A549 (cell line): Measurements from ENCODE around the gene PPP6C. TPM values are rescaled to one million over a fixed set of nuclear protein-coding genes. Genes with fewer than 3 reads are reported as not detected.

Experiments
- ATAC-seq, 2 experiments: fragments of 200-7000 bp in 1 of 2; fragments of >200 bp in 1 of 2; cut with Nextera tagmentation in 1 of 2; cut with Tn5 transposase in 1 of 2; 3 replicates each; pipeline versions ENCODE4 v1.8.0 to v1.9.1; 2018 to 2020; ENCODE audit warnings: mild to moderate bottlenecking in 1 of 2, moderate library complexity in 1 of 2
- CTCF ChIA-PET: fragments of 300-600 bp; sonication (Branson Sonifier 250); formaldehyde crosslinking; extraction: SDS; loops from one replicate; lab custom pipeline; 2021; ENCODE audit warnings: antibody characterized with exemption, inconsistent platforms; lab: Yijun Ruan, JAX
- POLR2A ChIA-PET: fragments of 350-600 bp; formaldehyde crosslinking; extraction: SDS; loops from one replicate; lab custom pipeline; 2021; ENCODE audit warnings: antibody characterized with exemption, inconsistent platforms; lab: Yijun Ruan, JAX
- DNase-seq, 2 experiments: peaks; one replicate each; pipeline versions ENCODE4 v3.0.0 to v3.0.0-alpha.2; 2011 to 2016; ENCODE audit warnings: low read depth in 1 of 2, low spot score in 1 of 2
- FAIRE-seq: peaks from 2 replicates; lab custom pipeline; 2011; peaks lifted over from hg19 to GRCh38; lab: Jason Lieb, UNC
- H3K27ac ChIP-seq, 2 experiments: fragments of >200 bp; sonication (Bioruptor Twin); formaldehyde crosslinking; 3 replicates each; pipeline ENCODE4 v1.5.1; 2016 to 2017
- H3K4me1 ChIP-seq: fragments of >200 bp; sonication (Bioruptor Twin); formaldehyde crosslinking; 3 replicates; pipeline ENCODE4 v1.6.1; 2016
- H3K4me2 ChIP-seq: fragments of >200 bp; sonication (Bioruptor Twin); formaldehyde crosslinking; 3 replicates; pipeline ENCODE4 v1.6.1; 2016
- H3K4me3 ChIP-seq: fragments of >200 bp; sonication (Bioruptor Twin); formaldehyde crosslinking; 3 replicates; pipeline ENCODE4 v1.5.1; 2016
- H3K9me3 ChIP-seq: fragments of >200 bp; sonication (Bioruptor Twin); formaldehyde crosslinking; 3 replicates; pipeline ENCODE4 v1.6.1; 2016
- CBX8 ChIP-seq: fragments of 200-600 bp; sonication (generic); IDR thresholded peaks from 2 replicates; pipeline ENCODE4 v1.6.1; 2016
- CEBPB ChIP-seq, 2 experiments: fragments of >200 bp in 1 of 2; sonication (Bioruptor Twin) in 1 of 2; formaldehyde crosslinking in 1 of 2; IDR thresholded peaks; 2 replicates each; pipeline ENCODE4 v1.6.1; 2012 to 2016
- EHF ChIP-seq: fragments of 250-450 bp; sonication (Bioruptor Pico); IDR thresholded peaks from 2 replicates; pipeline ENCODE4 v1.5.0; 2020; ENCODE audit warnings: mild to moderate bottlenecking
- EP300 ChIP-seq, 2 experiments: fragments of >200 bp; sonication (Bioruptor Twin); formaldehyde crosslinking; IDR thresholded peaks; 2 replicates in 1 of 2; 3 replicates in 1 of 2; pipeline ENCODE4 v1.6.1; 2016 to 2017
- ESRRA ChIP-seq: fragments of 150-350 bp; IDR thresholded peaks from 2 replicates; pipeline ENCODE4 v1.6.1; 2014; ENCODE audit warnings: mild to moderate bottlenecking, low read length, borderline replicate concordance
- FOXS1 ChIP-seq: fragments of 250-450 bp; sonication (Bioruptor Pico); IDR thresholded peaks from 2 replicates; pipeline ENCODE4 v1.5.0; 2020; ENCODE audit warnings: mild to moderate bottlenecking, moderate library complexity
- HOXB13 ChIP-seq: fragments of 250-450 bp; sonication (Bioruptor Pico); IDR thresholded peaks from 2 replicates; pipeline ENCODE4 v1.5.0; 2020; ENCODE audit warnings: low read depth, mild to moderate bottlenecking, moderate library complexity
- JUN ChIP-seq, 2 experiments: fragments of >200 bp; sonication (Bioruptor Twin); formaldehyde crosslinking; IDR thresholded peaks; 2 replicates in 1 of 2; 3 replicates in 1 of 2; pipeline ENCODE4 v1.6.1; 2016 to 2017
- KDM5A ChIP-seq: fragments of 200-600 bp; sonication (generic); IDR thresholded peaks from 2 replicates; pipeline ENCODE4 v1.6.1; 2016; ENCODE audit warnings: antibody characterized with exemption, mild to moderate bottlenecking
- MAFK ChIP-seq: fragments of 450-650 bp; IDR thresholded peaks from 2 replicates; pipeline ENCODE4 v1.6.1; 2014; ENCODE audit not compliant: partially characterized antibody
- NFE2L2 ChIP-seq: fragments of 150-350 bp; conservative IDR thresholded peaks from 2 replicates; pipeline ENCODE4 v1.6.1; 2014; ENCODE audit warnings: low read length
- POLR2A ChIP-seq: IDR thresholded peaks from 2 replicates; pipeline ENCODE4 v1.6.1; 2012; ENCODE audit warnings: mild to moderate bottlenecking, low read length
- RAD21 ChIP-seq, 2 experiments: fragments of >200 bp in 1 of 2; sonication (Bioruptor Twin) in 1 of 2; formaldehyde crosslinking in 1 of 2; IDR thresholded peaks in 1 of 2; conservative IDR thresholded peaks in 1 of 2; 2 replicates in 1 of 2; 3 replicates in 1 of 2; pipeline ENCODE4 v1.6.1; 2012 to 2018; ENCODE audit warnings: inconsistent platforms in 1 of 2
- RARB ChIP-seq: fragments of 250-450 bp; sonication (Bioruptor Pico); IDR thresholded peaks from 2 replicates; pipeline ENCODE4 v1.8.0; 2021; ENCODE audit warnings: mild to moderate bottlenecking, moderate library complexity
- RCOR1 ChIP-seq: fragments of 150-350 bp; IDR thresholded peaks from 2 replicates; pipeline ENCODE4 v1.6.1; 2014; ENCODE audit warnings: antibody characterized with exemption, low read length, low read depth
- RNF2 ChIP-seq: fragments of 200-600 bp; sonication (generic); IDR thresholded peaks from 2 replicates; pipeline ENCODE4 v1.6.1; 2016; ENCODE audit warnings: low read depth, mild to moderate bottlenecking, antibody characterized with exemption, moderate library complexity, borderline replicate concordance
- SMC3 ChIP-seq: fragments of >200 bp; sonication (Bioruptor Twin); formaldehyde crosslinking; IDR thresholded peaks from 3 replicates; pipeline ENCODE4 v1.6.1; 2018; ENCODE audit warnings: inconsistent platforms
- SREBF2 ChIP-seq: fragments of 450-650 bp; IDR thresholded peaks from 2 replicates; pipeline ENCODE4 v1.6.1; 2014; ENCODE audit warnings: mild to moderate bottlenecking, moderate library complexity
- ZC3H11A ChIP-seq: fragments of 450-650 bp; IDR thresholded peaks from 2 replicates; pipeline ENCODE4 v1.6.1; 2014; ENCODE audit warnings: antibody characterized with exemption, mild to moderate bottlenecking
- WGBS: methylation state at CpG from one replicate; pipeline ENCODE4 v1.1.6; 2017; ENCODE audit errors: missing lambda C conversion rate; 5-methylcytosine and 5-hydroxymethylcytosine counted together
- polyA plus RNA-seq, 4 experiments: library from polyadenylated mRNA; depleted of rRNA in 3 of 4; stranded (reverse); fragments of >200 nt; fragmentation: RNase III in 1 of 4; extraction: RNeasy Plus Mini Kit Qiagen cat#74134 plus additional on column Dnase treatment in 1 of 4; gene quantifications; 2 replicates in 3 of 4; 3 replicates in 1 of 4; pipeline ENCODE4 v1.2.3, GENCODE V29; 2011 to 2017
- TF ChIP-seq, protein P1 (sequence below): IDR thresholded peaks from 2 replicates; pipeline ENCODE4 v1.6.1; 2012
- TF ChIP-seq, protein P2 (sequence below): fragments of >200 bp; sonication (Bioruptor Twin); formaldehyde crosslinking; IDR thresholded peaks from 3 replicates; pipeline ENCODE4 v1.5.1; 2016
- TF ChIP-seq, protein P3 (sequence below): IDR thresholded peaks from 2 replicates; pipeline ENCODE4 v1.6.1; 2012
- TF ChIP-seq, protein P4 (sequence below): fragments of >200 bp; sonication (Bioruptor Twin); formaldehyde crosslinking; IDR thresholded peaks from 3 replicates; pipeline ENCODE4 v1.6.1; 2016
- TF ChIP-seq, protein P5 (sequence below): IDR thresholded peaks from 2 replicates; pipeline ENCODE4 v1.6.1; 2012; ENCODE audit warnings: low read depth, borderline replicate concordance

Gene PPP6C
- polyA plus RNA-seq, 2 of the 4 experiments (the other 2 are of a cell fraction): 25.3 to 36.2 TPM

DNA sequence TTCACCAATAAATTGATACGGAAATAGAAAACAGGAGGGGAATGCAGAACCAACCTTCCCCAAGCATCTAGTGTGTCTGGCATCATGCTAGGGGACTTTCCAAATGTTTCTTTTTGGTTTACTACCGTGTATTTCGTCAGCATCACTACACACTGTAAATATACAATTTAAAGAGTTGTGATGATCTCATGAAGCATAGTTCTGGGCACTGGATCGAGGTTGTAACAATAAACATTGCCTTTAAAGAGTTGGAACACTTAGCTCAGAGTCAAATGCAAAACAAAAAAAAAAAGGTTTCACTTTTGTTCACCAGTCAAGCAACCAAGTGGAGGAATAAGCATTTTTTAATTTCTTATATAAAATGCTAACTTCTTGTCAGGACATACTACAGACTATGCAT is 43.4 kb downstream of the PPP6C start:
- DNase-seq (no peak), FAIRE-seq (no peak), ATAC-seq (no peak)
- H3K27ac ChIP-seq: no peak overlapping the region
- H3K4me3 ChIP-seq: no peak overlapping the region
- H3K9me3 ChIP-seq: no peaks in the 10 kb centered on the region
- ChIA-PET CTCF (no interaction called here), POLR2A (no interaction called here)
- WGBS: 38% methylated on average over 4 of the region's 4 CpGs
- no peak overlapping the region for H3K4me2 ChIP-seq
- no peak for TF ChIP-seq SREBF2
- TF ChIP-seq, protein P1, sequence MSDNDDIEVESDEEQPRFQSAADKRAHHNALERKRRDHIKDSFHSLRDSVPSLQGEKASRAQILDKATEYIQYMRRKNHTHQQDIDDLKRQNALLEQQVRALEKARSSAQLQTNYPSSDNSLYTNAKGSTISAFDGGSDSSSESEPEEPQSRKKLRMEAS: no peak
- TF ChIP-seq RCOR1: no peak
- H3K4me1 ChIP-seq: peaks cover 9% of the 10 kb centered on the region; the same call in 2 of the 3 replicates

DNA sequence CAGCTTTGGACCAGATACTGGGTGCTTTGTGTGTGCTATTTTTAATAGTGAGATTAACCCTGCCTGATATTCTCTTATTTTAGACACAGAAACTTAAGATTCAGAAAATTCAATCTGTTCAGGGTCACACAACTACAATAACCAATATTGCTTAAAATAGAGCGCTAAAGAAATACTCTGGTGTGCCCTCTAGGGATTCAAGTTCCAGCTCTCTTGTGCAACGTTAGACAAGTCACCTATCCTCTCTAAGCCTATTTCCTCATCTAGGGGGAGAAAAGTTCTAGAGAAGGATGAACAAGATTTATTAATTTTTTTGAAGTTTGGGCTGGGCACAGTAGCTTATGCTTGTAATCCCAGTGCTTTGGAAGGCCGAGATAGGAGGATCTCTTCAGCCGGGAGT is 44.2 kb downstream of the PPP6C start:
- DNase-seq: no peak
- Histone ChIP-seq H3K9me3 (no peaks in the 10 kb centered on the region), H3K27ac (no peak overlapping the region), H3K4me2 (no peak overlapping the region), H3K4me1 (peaks cover 9% of the 10 kb centered on the region; the same call in 2 of the 3 replicates)
- no peak for ATAC-seq
- WGBS: 76% methylated on average over 4 of the region's 4 CpGs
- POLR2A ChIA-PET: no interaction called here
- no peak for FAIRE-seq
- TF ChIP-seq CEBPB (IDR thresholded peaks at IDR 0.05) (peak in 1 of 2 experiments; percentile 29; a peak in 1 of 4 replicates), HOXB13 (CRISPR knock-in tag) (no peak)
- TF ChIP-seq, all 56 proteins: peak for 1
- CTCF ChIA-PET: no interaction called here
- H3K4me3 ChIP-seq: no peak overlapping the region

DNA sequence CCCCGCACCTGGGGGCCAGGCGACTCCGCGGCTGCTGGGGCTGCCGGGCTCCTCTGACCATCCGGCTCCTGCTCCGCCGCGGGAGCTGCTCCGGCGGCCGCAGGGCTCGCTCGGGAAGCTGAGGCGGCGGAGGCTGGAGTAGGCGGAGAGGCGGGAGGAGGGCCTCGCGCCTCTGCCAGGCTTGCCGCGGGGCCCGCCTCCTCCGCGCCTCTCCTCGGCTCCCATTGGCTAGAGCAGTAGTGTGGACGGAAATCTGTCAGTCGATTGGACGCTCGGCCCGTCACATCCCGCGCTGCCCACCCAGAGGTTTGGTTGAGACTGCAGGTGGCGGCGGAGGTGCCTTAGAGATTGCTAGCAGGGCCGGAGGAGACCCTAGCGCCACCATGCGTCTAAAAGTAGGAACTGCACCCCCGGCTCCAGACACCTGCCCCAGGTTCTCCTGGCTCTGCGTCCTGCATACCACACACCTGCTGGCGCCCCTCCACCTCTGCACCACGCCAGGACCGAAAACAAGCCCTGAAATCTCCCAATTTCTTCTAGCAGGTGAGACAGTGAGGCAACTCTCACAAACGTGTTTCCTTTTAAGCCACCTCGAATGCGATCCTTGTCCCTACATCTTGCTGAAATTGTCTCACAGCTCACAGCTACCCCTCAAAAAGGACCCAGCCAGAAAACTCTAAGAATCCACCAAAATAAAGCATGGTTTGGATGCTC is 46.1 kb downstream of the PPP6C start, which contains the start of gene SCAI:
Gene SCAI (minus strand): TSS at position 152 of the 714 bp plus-strand sequence. CDS start 91 bp downstream, at position 61.
- ATAC-seq (peak; percentile 99 to 100), FAIRE-seq (no peak), DNase-seq (peak; percentile 98 to 99)
- WGBS: 3% methylated on average over 18 of the region's 46 CpGs
- H3K27ac ChIP-seq: peak within 1 kb of the TSS; percentile 89 to 95
- ChIA-PET POLR2A (interaction anchor here (0.7 to 1.3 kb wide), 3 partner anchors 56 to 484 kb away, joined by 3 to 9 read pairs (median 5); partner anchors contain the start of genes ARPC5L and RPL35), CTCF (interaction anchor here (0.5 to 2.2 kb wide), 31 partner anchors 8 to 1359 kb away, joined by 3 to 14 read pairs (median 3); partner anchors contain the start of gene NR6A1)
- peak within 1 kb of the TSS; percentile 85 for H3K4me2 ChIP-seq
- peaks cover 9% of the 10 kb centered on the region; the same call in 2 of the 3 replicates for H3K4me1 ChIP-seq
- TF ChIP-seq, protein P1: peak; percentile 77
- peak; percentile 76 to 78 for TF ChIP-seq RAD21 (conservative IDR thresholded peaks at IDR 0.05 in 1 of 2, IDR thresholded peaks at IDR 0.05 in 1 of 2)
- no peak for TF ChIP-seq FOXS1 (CRISPR knock-in tag)
- TF ChIP-seq EHF (CRISPR knock-in tag): no peak
- no peak for TF ChIP-seq MAFK
- no peak for TF ChIP-seq EP300 (IDR thresholded peaks at IDR 0.05)
- TF ChIP-seq RNF2: no peak
- TF ChIP-seq, protein P2, sequence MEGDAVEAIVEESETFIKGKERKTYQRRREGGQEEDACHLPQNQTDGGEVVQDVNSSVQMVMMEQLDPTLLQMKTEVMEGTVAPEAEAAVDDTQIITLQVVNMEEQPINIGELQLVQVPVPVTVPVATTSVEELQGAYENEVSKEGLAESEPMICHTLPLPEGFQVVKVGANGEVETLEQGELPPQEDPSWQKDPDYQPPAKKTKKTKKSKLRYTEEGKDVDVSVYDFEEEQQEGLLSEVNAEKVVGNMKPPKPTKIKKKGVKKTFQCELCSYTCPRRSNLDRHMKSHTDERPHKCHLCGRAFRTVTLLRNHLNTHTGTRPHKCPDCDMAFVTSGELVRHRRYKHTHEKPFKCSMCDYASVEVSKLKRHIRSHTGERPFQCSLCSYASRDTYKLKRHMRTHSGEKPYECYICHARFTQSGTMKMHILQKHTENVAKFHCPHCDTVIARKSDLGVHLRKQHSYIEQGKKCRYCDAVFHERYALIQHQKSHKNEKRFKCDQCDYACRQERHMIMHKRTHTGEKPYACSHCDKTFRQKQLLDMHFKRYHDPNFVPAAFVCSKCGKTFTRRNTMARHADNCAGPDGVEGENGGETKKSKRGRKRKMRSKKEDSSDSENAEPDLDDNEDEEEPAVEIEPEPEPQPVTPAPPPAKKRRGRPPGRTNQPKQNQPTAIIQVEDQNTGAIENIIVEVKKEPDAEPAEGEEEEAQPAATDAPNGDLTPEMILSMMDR: peak; percentile 81
- TF ChIP-seq SMC3: peak; percentile 71; the same call in 2 of the 3 replicates
- TF ChIP-seq, protein P3, sequence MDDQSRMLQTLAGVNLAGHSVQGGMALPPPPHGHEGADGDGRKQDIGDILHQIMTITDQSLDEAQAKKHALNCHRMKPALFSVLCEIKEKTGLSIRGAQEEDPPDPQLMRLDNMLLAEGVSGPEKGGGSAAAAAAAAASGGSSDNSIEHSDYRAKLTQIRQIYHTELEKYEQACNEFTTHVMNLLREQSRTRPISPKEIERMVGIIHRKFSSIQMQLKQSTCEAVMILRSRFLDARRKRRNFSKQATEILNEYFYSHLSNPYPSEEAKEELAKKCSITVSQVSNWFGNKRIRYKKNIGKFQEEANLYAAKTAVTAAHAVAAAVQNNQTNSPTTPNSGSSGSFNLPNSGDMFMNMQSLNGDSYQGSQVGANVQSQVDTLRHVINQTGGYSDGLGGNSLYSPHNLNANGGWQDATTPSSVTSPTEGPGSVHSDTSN: peak; percentile 96
- TF ChIP-seq, protein P4, sequence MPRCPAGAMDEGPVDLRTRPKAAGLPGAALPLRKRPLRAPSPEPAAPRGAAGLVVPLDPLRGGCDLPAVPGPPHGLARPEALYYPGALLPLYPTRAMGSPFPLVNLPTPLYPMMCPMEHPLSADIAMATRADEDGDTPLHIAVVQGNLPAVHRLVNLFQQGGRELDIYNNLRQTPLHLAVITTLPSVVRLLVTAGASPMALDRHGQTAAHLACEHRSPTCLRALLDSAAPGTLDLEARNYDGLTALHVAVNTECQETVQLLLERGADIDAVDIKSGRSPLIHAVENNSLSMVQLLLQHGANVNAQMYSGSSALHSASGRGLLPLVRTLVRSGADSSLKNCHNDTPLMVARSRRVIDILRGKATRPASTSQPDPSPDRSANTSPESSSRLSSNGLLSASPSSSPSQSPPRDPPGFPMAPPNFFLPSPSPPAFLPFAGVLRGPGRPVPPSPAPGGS: 0 out of 3 replicates have a peak, but pooled peaks have one; percentile 26
- TF ChIP-seq, protein P5, sequence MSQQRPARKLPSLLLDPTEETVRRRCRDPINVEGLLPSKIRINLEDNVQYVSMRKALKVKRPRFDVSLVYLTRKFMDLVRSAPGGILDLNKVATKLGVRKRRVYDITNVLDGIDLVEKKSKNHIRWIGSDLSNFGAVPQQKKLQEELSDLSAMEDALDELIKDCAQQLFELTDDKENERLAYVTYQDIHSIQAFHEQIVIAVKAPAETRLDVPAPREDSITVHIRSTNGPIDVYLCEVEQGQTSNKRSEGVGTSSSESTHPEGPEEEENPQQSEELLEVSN: peak; percentile 90
- no peak for TF ChIP-seq KDM5A
- no peak for TF ChIP-seq ESRRA
- no peak for TF ChIP-seq CBX8
- no peak for TF ChIP-seq ZC3H11A
- no peak for TF ChIP-seq NFE2L2
- peak; percentile 55 for TF ChIP-seq POLR2A
- peak in 1 of 2 experiments; percentile 54; a peak in 2 of 5 replicates for TF ChIP-seq JUN (IDR thresholded peaks at IDR 0.05)
- TF ChIP-seq RARB (CRISPR knock-in tag): no peak
- H3K4me3 ChIP-seq: peak within 1 kb of the TSS; percentile 88
- no peaks in the 10 kb centered on the region for H3K9me3 ChIP-seq
